ENCODE data around the gene CAMSAP1. TPM values are rescaled to one million over a fixed set of nuclear protein-coding genes. Genes with fewer than 3 reads are reported as not detected.

CAMSAP1 gene
- total and polyA plus RNA-seq, 9 of the 15 experiments (the other 6 are each of a cell fraction or from before 2014, with no cell fraction given), result 1.5 to 28.8 (median 14.3) TPM

DNA sequence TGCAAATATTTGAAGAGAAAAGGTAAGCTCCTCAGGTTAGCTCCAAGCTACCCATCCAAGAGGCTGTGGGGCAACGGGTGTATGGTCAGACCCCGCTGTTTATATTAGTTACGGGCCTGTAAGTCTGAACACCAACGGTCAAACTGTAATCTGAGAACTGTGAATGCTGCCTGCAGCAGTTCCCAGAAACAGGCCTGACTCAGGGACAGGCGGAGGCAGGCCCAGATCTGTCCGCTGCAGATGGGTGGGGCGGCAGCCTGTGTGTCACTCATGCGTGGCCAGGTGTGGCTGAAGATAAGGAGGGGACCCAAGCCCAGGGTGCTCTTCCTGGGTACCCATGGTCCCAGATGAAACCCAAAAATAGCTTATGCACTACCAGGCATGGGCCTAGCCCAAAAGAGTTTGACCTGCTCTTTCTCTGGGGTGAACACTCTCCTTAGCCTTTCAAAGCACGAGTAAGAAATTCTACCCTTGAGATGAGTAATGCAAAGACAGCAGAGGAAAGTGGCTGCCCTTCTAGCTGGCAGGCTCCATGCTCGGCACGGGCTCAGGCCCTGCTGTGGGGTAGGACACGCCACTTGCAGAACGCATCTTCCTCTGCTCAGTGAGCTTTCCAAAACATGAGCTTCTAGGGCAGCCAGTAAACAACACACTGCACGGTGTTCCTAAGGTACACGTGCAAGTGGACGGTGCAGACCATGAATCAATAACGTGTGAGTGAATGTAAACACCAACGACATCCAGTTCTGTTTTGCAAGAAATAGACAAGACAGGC lies 44.7 kb upstream of the CAMSAP1 start (continued):
- TF ChIP-seq CREB3L1 (IDR thresholded peaks at IDR 0.05; ENCODE audit: borderline replicate concordance, low read depth) (peak; percentile 58; the same call in 1 of the 2 replicates), CHCHD3 (CRISPR knock-in tag; IDR thresholded peaks at IDR 0.05) (0 out of 2 replicates have a peak, but pooled peaks have one; percentile 22), CBX1 (IDR thresholded peaks at IDR 0.05; ENCODE audit: low read depth) (0 out of 2 replicates have a peak, but pooled peaks have one; percentile 40), RBFOX2 (IDR thresholded peaks at IDR 0.05; ENCODE audit: low read depth, low read length) (peak; percentile 65), ZNF740 (CRISPR knock-in tag; IDR thresholded peaks at IDR 0.05) (peak; percentile 31; the same call in 1 of the 2 replicates), ZNF740 (tag; IDR thresholded peaks at IDR 0.05) (no peak), MEF2A (IDR thresholded peaks at IDR 0.05; ENCODE audit: control insufficient read depth, low read depth, low read length) (peak; percentile 97), E2F3 (CRISPR knock-in tag; IDR thresholded peaks at IDR 0.05) (no peak), TBP (optimal IDR thresholded peaks at IDR 0.05; ENCODE audit: low read depth, low read length) (peak; percentile 41), PREB (CRISPR knock-in tag; IDR thresholded peaks at IDR 0.05) (no peak), ZNF311 (CRISPR knock-in tag; IDR thresholded peaks at IDR 0.05) (no peak), CREB3 (tag; conservative IDR thresholded peaks at IDR 0.05; ENCODE audit: low read depth) (peak; percentile 78), ESRRB (CRISPR knock-in tag; IDR thresholded peaks at IDR 0.05; ENCODE audit: borderline replicate concordance) (no peak), CLOCK (CRISPR knock-in tag; IDR thresholded peaks at IDR 0.05; ENCODE audit: borderline replicate concordance) (peak; percentile 63; the same call in 1 of the 2 replicates)
- TF ChIP-seq, protein P1, sequence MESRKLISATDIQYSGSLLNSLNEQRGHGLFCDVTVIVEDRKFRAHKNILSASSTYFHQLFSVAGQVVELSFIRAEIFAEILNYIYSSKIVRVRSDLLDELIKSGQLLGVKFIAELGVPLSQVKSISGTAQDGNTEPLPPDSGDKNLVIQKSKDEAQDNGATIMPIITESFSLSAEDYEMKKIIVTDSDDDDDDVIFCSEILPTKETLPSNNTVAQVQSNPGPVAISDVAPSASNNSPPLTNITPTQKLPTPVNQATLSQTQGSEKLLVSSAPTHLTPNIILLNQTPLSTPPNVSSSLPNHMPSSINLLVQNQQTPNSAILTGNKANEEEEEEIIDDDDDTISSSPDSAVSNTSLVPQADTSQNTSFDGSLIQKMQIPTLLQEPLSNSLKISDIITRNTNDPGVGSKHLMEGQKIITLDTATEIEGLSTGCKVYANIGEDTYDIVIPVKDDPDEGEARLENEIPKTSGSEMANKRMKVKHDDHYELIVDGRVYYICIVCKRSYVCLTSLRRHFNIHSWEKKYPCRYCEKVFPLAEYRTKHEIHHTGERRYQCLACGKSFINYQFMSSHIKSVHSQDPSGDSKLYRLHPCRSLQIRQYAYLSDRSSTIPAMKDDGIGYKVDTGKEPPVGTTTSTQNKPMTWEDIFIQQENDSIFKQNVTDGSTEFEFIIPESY (CRISPR knock-in tag; IDR thresholded peaks at IDR 0.05), result peak; percentile 57; the same call in 1 of the 2 replicates
- TF ChIP-seq, protein P2, sequence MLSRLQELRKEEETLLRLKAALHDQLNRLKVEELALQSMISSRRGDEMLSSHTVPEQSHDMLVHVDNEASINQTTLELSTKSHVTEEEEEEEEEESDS (CRISPR knock-in tag; IDR thresholded peaks at IDR 0.05), result no peak
